K562 (cell line): ENCODE measurements around the gene GABRR2. TPM values are rescaled to one million over a fixed set of nuclear protein-coding genes. Genes with fewer than 3 reads are reported as not detected.
A peak's percentile ranks its signal among the peaks of the same experiment; 100 is the strongest.

Experiments used
- ATAC-seq: fragments of 200-7000 bp; cut with Tn5 transposase; 3 replicates; pipeline ENCODE4 v1.9.1; 2020; ENCODE audit warnings: moderate library complexity
- BruUV-seq: library from RNA; stranded (reverse); fragments of 400-500 nt; replicated peaks from 2 replicates; lab custom pipeline; 2021; lab: Mats Ljungman, UMichigan
- CTCF ChIA-PET: fragments of 300-600 bp; formaldehyde crosslinking; extraction: SDS; loops from one replicate; lab custom pipeline; 2021; ENCODE audit warnings: low intra/inter-chr PET ratio; lab: Yijun Ruan, JAX
- POLR2A ChIA-PET: fragments of 300-600, 350-650 bp; sonication (Branson Sonifier 250); formaldehyde crosslinking; extraction: SDS; loops from one replicate; lab custom pipeline; 2021; ENCODE audit warnings: antibody characterized with exemption, inconsistent platforms; lab: Yijun Ruan, JAX
- DNase-seq, 4 experiments: peaks; one replicate each; pipeline versions ENCODE4 v3.0.0 to v3.0.0-alpha.2; 2011 to 2018; ENCODE audit warnings: low spot score in 3 of 4, mixed read lengths in 3 of 4; ENCODE audit errors: extremely low read depth in 1 of 4
- FAIRE-seq: peaks from 2 replicates; lab custom pipeline; 2011; peaks lifted over from hg19 to GRCh38; lab: Jason Lieb, UNC
- H2AFZ ChIP-seq: 2 replicates; pipeline ENCODE4 v1.6.0; 2011; ENCODE audit warnings: low read depth, low read length, control low read depth, inconsistent platforms
- H3K27ac ChIP-seq: fragments of 200-600 bp; 3 replicates; pipeline ENCODE4 v1.8.0; 2011; ENCODE audit warnings: low read depth, mild to moderate bottlenecking, control low read depth, inconsistent platforms, low read length, moderate library complexity, mixed read lengths; ENCODE audit errors: extremely low read depth
- H3K27me3 ChIP-seq, 2 experiments: fragments of 300-600 bp in 1 of 2; 2 replicates in 1 of 2; 3 replicates in 1 of 2; pipeline versions ENCODE4 v1.6.0 to v1.8.0; 2011; ENCODE audit warnings: inconsistent platforms in 2 of 2, low read length in 2 of 2, mild to moderate bottlenecking in 1 of 2, mixed read lengths in 1 of 2, moderate library complexity in 1 of 2; ENCODE audit not compliant: control insufficient read depth in 2 of 2, insufficient read depth in 2 of 2
- H3K36me3 ChIP-seq: fragments of 300-600 bp; 3 replicates; pipeline ENCODE4 v1.8.0; 2011; ENCODE audit warnings: mild to moderate bottlenecking, low read length, inconsistent platforms; ENCODE audit not compliant: control insufficient read depth, insufficient read depth
- H3K4me1 ChIP-seq, 2 experiments: fragments of 200-600 bp in 1 of 2; replicated peaks in 1 of 2; 2 replicates in 1 of 2; 3 replicates in 1 of 2; pipeline versions ENCODE4 v1.5.1 to v1.8.0; 2011; ENCODE audit warnings: inconsistent platforms in 2 of 2, low read length in 2 of 2, mild to moderate bottlenecking in 1 of 2, mixed read lengths in 1 of 2, moderate library complexity in 1 of 2; ENCODE audit not compliant: control insufficient read depth in 2 of 2, insufficient read depth in 2 of 2
- H3K4me2 ChIP-seq: 2 replicates; pipeline ENCODE4 v1.6.1; 2011; ENCODE audit warnings: low read length, control low read depth, inconsistent platforms, mixed read lengths; ENCODE audit not compliant: insufficient read depth
- H3K4me3 ChIP-seq: fragments of 200-600 bp; sonication (generic), shearing (Covaris generic); 2 replicates; pipeline ENCODE4 v1.5.1; 2016; ENCODE audit warnings: control low read depth, inconsistent platforms
- H3K79me2 ChIP-seq: fragments of 200-600 bp; 3 replicates; pipeline ENCODE4 v1.8.0; 2011; ENCODE audit warnings: low read length, inconsistent platforms; ENCODE audit not compliant: control insufficient read depth, insufficient read depth
- H3K9ac ChIP-seq, 2 experiments: 2 replicates each; pipeline versions ENCODE4 v1.6.0 to v1.6.1; 2011; ENCODE audit warnings: low read depth in 2 of 2, low read length in 2 of 2, control low read depth in 1 of 2, inconsistent platforms in 1 of 2, mild to moderate bottlenecking in 1 of 2, mixed read lengths in 1 of 2; ENCODE audit not compliant: insufficient read depth in 1 of 2
- H3K9me1 ChIP-seq: one replicate; pipeline ENCODE4 v1.6.0; 2011; ENCODE audit warnings: inconsistent platforms, mild to moderate bottlenecking, low read length, moderate library complexity; ENCODE audit not compliant: control insufficient read depth, insufficient read depth
- H3K9me3 ChIP-seq: replicated peaks from 2 replicates; pipeline ENCODE4 v1.5.1; 2011; ENCODE audit warnings: low read depth, low read length, inconsistent platforms; ENCODE audit not compliant: control insufficient read depth, insufficient read depth
- H4K20me1 ChIP-seq: replicated peaks from 2 replicates; pipeline ENCODE4 v1.6.1; 2011; ENCODE audit warnings: low read length, inconsistent platforms, mixed read lengths; ENCODE audit not compliant: control insufficient read depth, insufficient read depth
- BCL6 ChIP-seq: fragments of 250-450 bp; sonication (Bioruptor Pico); IDR thresholded peaks from 2 replicates; pipeline ENCODE4 v1.4.0; 2020
- BHLHE40 ChIP-seq: IDR thresholded peaks from 2 replicates; pipeline ENCODE4 v1.6.1; 2011; ENCODE audit warnings: low read length, improper control_type of control experiment
- KLF13 ChIP-seq: fragments of 450-650 bp; IDR thresholded peaks from 2 replicates; pipeline ENCODE4 v1.6.1; 2016; ENCODE audit warnings: missing genetic modification characterization, low read depth, mild to moderate bottlenecking, missing compliant biosample characterization, moderate library complexity, borderline replicate concordance
- KLF16 ChIP-seq: IDR thresholded peaks from 2 replicates; pipeline ENCODE4 v1.6.1; 2016; ENCODE audit warnings: antibody characterized with exemption
- KLF6 ChIP-seq: fragments of 250-450 bp; sonication (Bioruptor Pico); IDR thresholded peaks from 2 replicates; pipeline ENCODE4 v1.4.0; 2020; ENCODE audit warnings: mild to moderate bottlenecking, moderate library complexity, borderline replicate concordance
- L3MBTL2 ChIP-seq: fragments of 450-650 bp; IDR thresholded peaks from 2 replicates; pipeline ENCODE4 v1.6.1; 2016; ENCODE audit warnings: mild to moderate bottlenecking, moderate library complexity
- MITF ChIP-seq: IDR thresholded peaks from 2 replicates; pipeline ENCODE4 v1.6.1; 2014; ENCODE audit warnings: antibody characterized with exemption
- MNT ChIP-seq, 2 experiments: fragments of 450-650 bp; conservative IDR thresholded peaks; 2 replicates each; pipeline ENCODE4 v1.6.1; 2017; ENCODE audit warnings: mild to moderate bottlenecking in 2 of 2, moderate library complexity in 2 of 2
- PHF20 ChIP-seq: fragments of 450-650 bp; IDR thresholded peaks from 2 replicates; pipeline ENCODE4 v1.6.1; 2018; ENCODE audit not compliant: partially characterized antibody
- SMARCA4 ChIP-seq: fragments of 450-650 bp; IDR thresholded peaks from 2 replicates; pipeline ENCODE4 v1.6.1; 2016
- SPI1 ChIP-seq: IDR thresholded peaks from 2 replicates; pipeline ENCODE4 v1.6.1; 2011; ENCODE audit warnings: low read depth, low read length, control low read depth, borderline replicate concordance
- TBL1XR1 ChIP-seq, 2 experiments: IDR thresholded peaks; 2 replicates each; pipeline ENCODE4 v1.6.1; 2012; ENCODE audit warnings: improper control_type of control experiment in 2 of 2, low read length in 2 of 2, mild to moderate bottlenecking in 1 of 2
- TFAP4 ChIP-seq: sonication (generic); formaldehyde crosslinking; IDR thresholded peaks from 2 replicates; pipeline ENCODE4 v1.8.0; 2022; ENCODE audit warnings: missing genetic modification reagents, mild to moderate bottlenecking, moderate library complexity, borderline replicate concordance
- ZNF274 ChIP-seq: IDR thresholded peaks from 2 replicates; pipeline ENCODE4 v1.6.1; 2011; ENCODE audit warnings: low read depth, mild to moderate bottlenecking, low read length, moderate library complexity, borderline replicate concordance
- ZNF592 ChIP-seq: fragments of 450-650 bp; IDR thresholded peaks from 2 replicates; pipeline ENCODE4 v1.6.1; 2017; ENCODE audit warnings: antibody characterized with exemption, mild to moderate bottlenecking
- WGBS: fragments of 100-300 bp; shearing (Covaris generic); methylation state at CpG from one replicate; pipeline ENCODE4 v1.1.6; 2016; ENCODE audit warnings: low coverage, mixed read lengths; ENCODE audit not compliant: insufficient coverage; ENCODE audit errors: missing lambda C conversion rate; 5-methylcytosine and 5-hydroxymethylcytosine counted together
- in situ Hi-C: fragments of 300-500 bp; cut with MboI; formaldehyde crosslinking; loops from 4 replicates; pipeline ENCODE4 v1.15.0; 2018; ENCODE audit warnings: inconsistent platforms, mixed read lengths
- intact Hi-C: fragments of 100-400 bp; cut with micrococcal nuclease; formaldehyde crosslinking; loops from 2 replicates; pipeline ENCODE4 v1.14.2; 2022
- polyA plus RNA-seq, 8 experiments: library from polyadenylated mRNA; depleted of rRNA in 4 of 8; stranded (reverse) in 5 of 8; unstranded in 3 of 8; fragments of >200 nt; fragmentation: Nextera tagmentation in 2 of 8; fragmentation: Illumina TruSeq in 1 of 8; extraction: Ambion mirVana in 2 of 8; extraction: Trizol in 1 of 8; gene quantifications; 2 replicates each; pipeline versions ENCODE4 v1.2.1 to v1.2.3, GENCODE V29; 2011 to 2014; ENCODE audit warnings: inconsistent platforms in 1 of 8, missing spikeins in 1 of 8
- total RNA-seq, 7 experiments: library from RNA; depleted of rRNA in 6 of 7; stranded (reverse); fragments of >200 nt in 6 of 7; fragmentation: Illumina TruSeq in 2 of 7; extraction: Trizol in 2 of 7; gene quantifications; 2 replicates each; pipeline versions ENCODE4 v1.2.1 to v1.2.3, GENCODE V29; 2011 to 2021; ENCODE audit warnings: low replicate concordance in 1 of 7

GABRR2 gene
- total and polyA plus RNA-seq, 9 of the 15 experiments (the other 6 are each of a cell fraction or from before 2014, with no cell fraction given): 0.09 to 0.13 (median 0.10) TPM; not detected in 6

- Histone ChIP-seq H3K4me1 (peaks cover 6 to 14% of the 10 kb centered on the region in 2 experiments; a peak in 4 of 5 replicates), H4K20me1 (no peaks in the 10 kb centered on the region), H3K79me2 (no peaks in the 10 kb centered on the region), H3K9me1 (no peaks in the 10 kb centered on the region), H3K36me3 (no peaks in the 10 kb centered on the region), H2AFZ (peak overlapping the region; percentile 85), H3K4me3 (no peak overlapping the region), H3K4me2 (no peak overlapping the region), H3K27me3 (peaks cover 2 to 4% of the 10 kb centered on the region in 2 experiments; a peak in 1 of 5 replicates), H3K9me3 (no peaks in the 10 kb centered on the region), H3K27ac (no peak overlapping the region), H3K9ac (no peak overlapping the region)
- peak in 3 of 4 experiments; percentile 20 to 66 (median 61) for DNase-seq
- CTCF ChIA-PET: no interaction called here
- no TSS peak for BruUV-seq
- peak; percentile 83 for ATAC-seq
- in situ Hi-C loops: no loop called here
- FAIRE-seq: no peak
- 9% methylated on average over 4 of the region's 4 CpGs for WGBS
- intact Hi-C loops: no loop called here
- POLR2A ChIA-PET: interaction anchor here (0.6 to 2.0 kb wide), 3 partner anchors 9 to 139 kb away, joined by 3 to 5 read pairs (median 3); partner anchors contain the start of gene UBE2J1
- TF ChIP-seq ZNF274: no peak
- no peak for TF ChIP-seq KLF13 (tag)
- no peak for TF ChIP-seq BCL6 (CRISPR knock-in tag)
- no peak for TF ChIP-seq PHF20
- 0 out of 2 replicates have a peak, but pooled peaks have one; percentile 33 for TF ChIP-seq MITF
- peak; percentile 84 for TF ChIP-seq TFAP4 (CRISPR knock-in tag)
- 0 out of 4 replicates have a peak, but pooled peaks of 1 of the 2 experiments have one; percentile 14 for TF ChIP-seq TBL1XR1 (IDR thresholded peaks at IDR 0.05; ENCODE audit: low read length in 2 of 2)
- peak; percentile 96 for TF ChIP-seq L3MBTL2
- TF ChIP-seq ZNF592: peak; percentile 43; the same call in 1 of the 2 replicates
- peak; percentile 59 to 61; a peak in 3 of 4 replicates for TF ChIP-seq MNT (conservative IDR thresholded peaks at IDR 0.05)
- no peak for TF ChIP-seq KLF6 (CRISPR knock-in tag)
- TF ChIP-seq SPI1: peak; percentile 100
- 0 out of 2 replicates have a peak, but pooled peaks have one; percentile 35 for TF ChIP-seq KLF16
- TF ChIP-seq SMARCA4: peak; percentile 43; the same call in 1 of the 2 replicates
- TF ChIP-seq BHLHE40: peak; percentile 50; the same call in 1 of the 2 replicates
These were observed 54.8 kb downstream of the GABRR2 start for GRCh38 chr6:89260310-89260709.
